HG03439 (cell line): ENCODE measurements around the gene USP4.
"Not testable (repeated sequence)": the region's sequence is repeated elsewhere in the genome, so short reads cannot be mapped to it uniquely, and the experiment has no call there.

Experiments
- ATAC-seq: cut with Tn5 transposase; IDR thresholded peaks from one replicate; pipeline ENCODE4 v1.9.1; 2021; ENCODE audit warnings: mild to moderate bottlenecking, moderate library complexity; ENCODE audit not compliant: unreplicated experiment

USP4 gene

GRCh38 chr3:49255718-49256511, 83.9 kb downstream of the USP4 start:
- no peak for ATAC-seq

DNA sequence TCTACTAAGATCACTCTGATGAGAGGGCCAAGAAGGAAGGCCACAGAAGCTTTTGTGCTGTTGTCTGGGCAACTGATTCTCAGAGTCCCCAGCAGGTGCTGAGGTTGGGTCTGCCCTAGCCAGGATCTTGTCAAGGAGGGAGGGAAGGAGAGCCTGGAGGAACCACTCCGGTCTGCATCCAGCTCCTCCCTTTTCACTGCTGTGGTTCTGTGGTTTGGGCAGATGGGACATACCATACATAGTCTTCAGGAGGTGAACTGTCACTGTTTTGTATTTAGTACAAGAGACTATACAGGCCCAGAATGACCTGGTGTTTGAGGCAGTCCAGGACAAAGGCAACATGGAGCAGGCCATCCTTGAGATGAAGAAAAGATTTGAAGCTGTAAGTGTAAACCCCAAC, 84.7 kb downstream of the USP4 start:
- ATAC-seq, result no peak

- no peak for ATAC-seq
These were observed 86.3 kb downstream of the USP4 start for GRCh38 chr3:49253512-49253911.

DNA sequence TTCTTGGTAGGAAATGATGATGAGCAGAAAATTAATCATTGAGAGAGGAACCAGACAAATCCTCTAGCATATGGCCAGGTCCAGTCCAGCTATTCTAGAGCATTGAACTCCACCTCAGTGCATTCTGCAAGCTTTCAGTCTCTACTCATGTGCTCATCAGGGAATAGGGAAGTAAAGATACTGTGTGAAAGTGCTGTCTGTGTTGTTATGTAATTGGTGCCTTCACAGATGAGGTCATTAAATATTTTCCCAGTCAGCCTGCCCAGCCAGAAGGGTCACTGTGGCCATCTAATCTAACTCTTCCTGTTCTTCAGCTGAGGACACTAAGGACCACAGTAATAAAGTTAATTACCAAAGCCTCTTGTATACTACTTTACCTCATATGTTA, 91.0 kb downstream of the USP4 start:
- ATAC-seq, result no peak

DNA sequence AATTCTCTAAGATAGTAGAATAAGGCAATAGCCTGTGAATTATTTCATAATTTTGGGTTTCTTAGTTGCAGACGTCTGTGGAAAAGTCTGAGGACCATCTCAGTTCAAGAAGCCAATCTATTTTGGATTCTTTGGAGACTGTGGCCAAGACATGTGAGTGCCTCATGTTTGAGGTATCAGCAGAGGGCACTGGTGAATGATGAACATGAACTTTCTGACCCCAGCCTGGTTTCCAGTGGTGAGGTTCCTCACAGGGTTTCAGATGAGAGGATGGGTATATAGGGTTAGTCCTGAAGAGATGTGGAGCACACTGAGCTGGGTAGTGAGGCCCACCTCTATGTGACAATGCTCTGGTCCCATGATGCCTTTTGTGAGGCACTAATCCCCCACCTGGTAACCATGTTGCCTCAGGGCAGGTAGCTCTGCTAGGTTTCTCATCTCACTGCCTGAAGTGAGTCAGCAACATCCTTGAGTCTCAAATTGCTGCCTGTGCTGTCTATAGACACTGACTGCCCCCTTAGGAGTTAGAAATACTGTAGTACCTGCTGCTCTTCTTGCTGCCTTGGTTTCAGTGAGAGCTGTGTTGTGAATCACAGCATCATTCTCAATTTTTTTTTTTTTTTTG, 95.2 kb downstream of the USP4 start:
- no peak for ATAC-seq

- not testable (repeated sequence) for ATAC-seq
These were observed 99.8 kb downstream of the USP4 start for GRCh38 chr3:49240091-49240490.

DNA sequence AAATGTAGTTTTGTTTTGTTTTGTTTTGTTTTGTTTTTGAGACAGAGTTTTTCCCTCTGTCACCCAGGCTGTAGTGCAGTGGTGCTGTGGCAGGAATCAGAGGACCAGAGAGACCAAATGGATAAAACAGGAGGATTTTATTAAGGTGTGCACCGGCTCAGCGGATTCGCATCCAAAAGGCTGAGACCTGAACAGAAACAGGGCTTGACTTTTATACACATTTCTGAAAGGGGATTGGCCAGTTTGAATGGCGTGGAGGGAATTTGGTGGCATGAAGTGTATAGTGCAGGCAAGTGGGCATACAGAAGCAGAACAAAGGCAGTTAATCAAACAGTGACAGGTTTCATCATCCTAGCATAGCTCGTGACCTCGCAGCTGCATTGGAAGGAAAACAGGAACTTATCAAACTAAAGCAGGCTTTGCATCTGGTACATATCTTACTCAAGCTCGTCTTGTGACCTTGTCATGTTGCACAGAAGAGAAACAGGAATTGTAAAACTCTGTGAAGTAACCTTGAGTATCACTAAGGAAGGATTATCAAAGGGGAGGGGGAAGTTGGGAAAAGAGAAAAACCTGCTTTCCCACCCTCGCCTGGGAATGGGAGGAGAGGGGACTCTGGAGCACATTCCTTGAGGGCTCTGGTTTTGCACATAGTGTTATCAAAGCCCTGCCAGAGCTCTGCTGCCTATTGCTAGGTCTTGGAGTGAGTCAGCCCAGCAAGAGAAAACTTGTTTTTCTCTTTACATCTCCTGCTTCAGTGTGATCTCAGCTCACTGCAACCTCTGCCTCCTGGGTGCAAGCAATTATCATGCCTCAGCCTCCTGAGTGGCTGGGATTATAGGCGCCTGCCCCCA, 101.4 kb downstream of the USP4 start:
- ATAC-seq, result no peak

GRCh38 chr3:49237344-49237743, 102.5 kb downstream of the USP4 start:
- no peak for ATAC-seq

DNA sequence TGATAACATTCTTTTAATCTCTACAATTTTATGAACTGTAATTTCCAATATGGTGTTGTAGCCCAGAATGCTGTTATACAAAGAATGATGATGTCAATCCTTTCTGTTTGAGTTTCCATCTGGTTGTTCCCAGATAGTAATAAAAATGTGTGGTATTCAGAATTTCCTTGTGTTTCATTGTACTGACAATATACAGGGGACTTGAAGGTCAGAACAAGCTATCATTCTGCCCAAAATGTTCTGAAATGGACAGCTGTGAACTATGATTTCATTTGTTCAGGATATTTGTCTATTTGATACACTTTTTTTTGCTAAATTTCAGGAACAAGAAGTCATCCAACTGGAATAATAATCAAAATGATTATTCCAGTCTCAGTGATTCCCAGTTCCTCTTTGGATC, 103.6 kb downstream of the USP4 start:
- no peak for ATAC-seq

- ATAC-seq, result not testable (repeated sequence)
These were observed 111.0 kb downstream of the USP4 start for GRCh38 chr3:49228817-49229216.
